GM10847 (cell line): ENCODE data around the gene RABGAP1.

Experiments used
- POLR2A ChIP-seq: IDR thresholded peaks from 2 replicates; pipeline ENCODE4 v1.6.1; 2011; ENCODE audit not compliant: insufficient read length; ENCODE audit errors: extremely low read depth

RABGAP1 gene

GRCh38 chr9:123049589-123050222, 108.9 kb downstream of the RABGAP1 start:
- no peak for TF ChIP-seq POLR2A

- TF ChIP-seq POLR2A, result no peak
Measured at GRCh38 chr9:123053046-123053445, 112.2 kb downstream of the RABGAP1 start.

- no peak for TF ChIP-seq POLR2A
Measured at GRCh38 chr9:123053711-123054110, 112.9 kb downstream of the RABGAP1 start.

DNA sequence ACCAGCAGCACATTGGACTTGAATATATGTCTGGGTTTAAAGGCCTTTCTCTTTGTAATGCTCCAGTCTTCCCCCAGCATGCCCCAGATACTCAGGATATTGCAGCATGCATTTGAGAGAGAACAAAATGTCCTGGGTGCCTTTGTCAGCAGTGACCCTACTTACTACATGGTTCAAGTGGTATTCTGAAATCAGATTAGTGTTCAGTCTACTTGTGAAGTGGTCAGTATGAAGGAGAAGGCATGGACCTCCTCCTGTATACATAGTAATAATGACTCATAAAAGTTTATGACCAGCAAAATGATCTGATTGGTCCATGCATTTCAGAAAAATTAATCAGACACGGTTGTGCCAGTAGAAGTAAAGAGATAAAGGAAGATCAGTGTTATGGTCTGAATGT, 118.0 kb downstream of the RABGAP1 start:
- TF ChIP-seq POLR2A, result no peak

- no peak for TF ChIP-seq POLR2A
Measured at GRCh38 chr9:123059472-123060220, 118.8 kb downstream of the RABGAP1 start.

GRCh38 chr9:123061216-123061615, 120.4 kb downstream of the RABGAP1 start:
- no peak for TF ChIP-seq POLR2A

DNA sequence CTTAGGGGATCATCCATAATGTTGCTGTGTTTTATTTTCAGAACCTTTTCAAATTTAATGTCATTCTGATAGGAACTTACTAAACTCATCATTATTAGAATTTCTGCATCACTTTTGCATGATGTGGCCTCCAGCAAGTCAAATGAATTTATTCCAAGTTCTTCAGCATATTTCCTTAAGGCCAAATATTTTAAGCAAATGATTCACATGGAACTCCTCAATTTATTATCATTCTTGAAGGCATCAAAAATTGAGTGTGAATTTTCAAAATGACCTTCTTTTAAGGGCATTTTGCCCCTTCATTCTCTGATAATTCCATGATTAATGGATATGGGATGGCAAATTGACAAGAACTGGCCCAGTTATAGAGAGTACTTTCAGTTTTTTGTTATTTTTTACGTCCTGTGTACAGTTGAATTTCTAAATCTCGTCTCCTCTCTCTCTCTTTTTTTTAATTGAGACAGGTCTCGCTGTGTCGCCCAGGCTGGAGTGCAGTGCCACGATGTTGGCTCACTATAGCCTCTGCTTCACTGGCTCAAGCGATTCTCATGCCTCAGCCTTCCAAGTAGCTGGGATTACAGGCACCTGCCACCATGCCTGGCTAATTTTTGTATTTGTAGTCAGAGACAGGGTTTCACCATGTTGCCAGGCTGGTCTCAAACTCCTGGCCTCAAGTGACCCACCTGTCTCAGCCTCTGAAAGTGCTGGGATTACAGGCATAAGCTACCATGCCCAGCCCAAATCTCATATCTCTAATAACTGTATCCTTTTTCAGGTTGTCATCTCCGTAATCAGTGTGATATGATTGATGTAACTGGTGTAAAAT, 121.7 kb downstream of the RABGAP1 start:
- TF ChIP-seq POLR2A, result no peak

DNA sequence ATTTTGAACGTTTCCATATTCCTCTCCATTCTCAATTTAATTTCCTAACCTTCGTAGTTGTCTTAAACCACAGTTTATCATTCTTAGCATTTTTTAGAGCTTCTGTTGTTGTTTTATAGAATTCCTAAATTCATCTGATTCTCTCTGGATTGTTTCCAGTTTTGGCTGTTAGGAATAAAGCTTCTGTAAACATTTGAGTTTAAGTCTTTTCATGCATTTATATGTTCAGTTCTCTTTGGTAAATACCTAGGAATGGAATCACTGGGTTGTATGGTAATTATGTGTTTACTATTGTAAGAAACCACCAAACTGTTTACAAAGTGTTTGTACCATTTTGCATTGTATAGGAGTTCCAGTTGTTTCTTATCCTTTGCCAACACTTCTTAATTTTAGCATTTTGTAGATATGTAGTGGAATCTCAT, 122.4 kb downstream of the RABGAP1 start:
- TF ChIP-seq POLR2A, result no peak

DNA sequence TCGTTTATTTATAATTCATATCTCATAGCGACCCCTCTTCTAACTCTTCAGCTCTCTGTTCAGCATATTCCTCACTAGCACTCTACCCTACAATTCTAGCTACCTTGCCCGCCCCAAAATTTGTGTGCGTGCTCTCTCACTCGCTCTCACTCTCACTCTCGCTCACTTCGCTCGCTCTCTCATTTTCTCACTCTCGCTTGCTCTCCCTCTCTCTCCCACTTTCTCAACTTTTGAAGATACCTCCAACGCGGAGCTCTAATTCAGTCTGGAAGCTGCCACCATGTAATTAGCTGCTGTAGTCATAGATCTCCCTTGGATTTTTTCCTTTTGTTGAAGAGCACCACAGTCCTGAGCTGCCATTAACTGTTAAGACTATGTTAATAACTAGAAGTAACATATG, 123.1 kb downstream of the RABGAP1 start:
- no peak for TF ChIP-seq POLR2A

DNA sequence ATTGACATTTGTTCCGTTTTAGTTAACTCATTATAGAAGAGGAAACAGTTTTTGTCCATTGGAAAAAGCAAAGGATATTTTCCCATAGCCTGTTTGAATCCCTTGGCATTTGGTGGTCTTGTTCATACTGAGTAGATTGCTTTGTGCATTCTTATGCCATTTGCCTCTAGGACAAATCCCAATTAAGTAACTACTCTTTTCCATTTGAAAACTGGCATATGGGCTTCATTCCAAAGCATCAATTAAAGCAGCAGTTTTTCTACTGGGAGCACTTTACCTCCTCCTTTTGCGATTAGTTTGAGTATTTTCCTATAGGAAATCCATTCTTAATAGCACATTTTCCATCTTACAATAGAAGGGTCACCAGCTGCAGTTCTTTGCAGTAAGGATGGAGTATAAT, 123.9 kb downstream of the RABGAP1 start:
- TF ChIP-seq POLR2A, result no peak

DNA sequence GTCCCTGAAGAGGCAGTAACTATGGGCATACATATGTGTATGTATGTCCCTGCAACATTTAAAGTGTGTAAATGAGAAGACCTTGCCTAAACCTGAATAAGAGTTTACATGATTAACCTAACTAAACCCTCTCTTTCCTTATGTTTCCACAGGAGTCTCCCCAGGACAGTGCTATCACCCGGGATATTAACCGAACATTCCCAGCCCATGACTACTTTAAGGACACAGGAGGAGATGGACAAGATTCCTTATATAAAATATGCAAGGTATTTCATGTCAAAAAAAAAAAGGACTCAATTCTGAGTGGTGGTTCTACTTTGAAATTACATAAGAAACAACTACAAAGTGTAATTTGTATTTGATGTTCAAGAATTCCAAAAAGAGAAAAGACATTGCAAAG, 124.4 kb downstream of the RABGAP1 start:
- TF ChIP-seq POLR2A, result no peak

DNA sequence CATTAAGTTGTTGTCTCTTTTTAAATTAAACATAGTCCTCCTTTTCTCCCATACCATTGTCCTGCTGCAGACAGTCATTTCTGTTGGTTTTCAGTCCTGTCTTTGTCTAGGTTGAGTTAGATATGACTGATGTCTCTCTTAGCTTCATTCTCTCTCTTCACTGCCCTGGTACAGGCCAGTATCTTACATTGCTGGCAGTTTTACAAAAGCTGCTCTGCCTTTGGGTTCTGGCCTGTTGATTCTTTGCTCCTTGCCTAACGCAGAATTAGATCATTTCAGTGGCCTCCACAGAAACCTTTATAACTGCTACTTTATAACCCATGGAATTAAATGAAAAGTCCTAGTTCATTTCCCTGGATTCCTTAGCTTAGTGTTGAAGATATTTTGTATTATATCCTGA, 126.3 kb downstream of the RABGAP1 start:
- no peak for TF ChIP-seq POLR2A

DNA sequence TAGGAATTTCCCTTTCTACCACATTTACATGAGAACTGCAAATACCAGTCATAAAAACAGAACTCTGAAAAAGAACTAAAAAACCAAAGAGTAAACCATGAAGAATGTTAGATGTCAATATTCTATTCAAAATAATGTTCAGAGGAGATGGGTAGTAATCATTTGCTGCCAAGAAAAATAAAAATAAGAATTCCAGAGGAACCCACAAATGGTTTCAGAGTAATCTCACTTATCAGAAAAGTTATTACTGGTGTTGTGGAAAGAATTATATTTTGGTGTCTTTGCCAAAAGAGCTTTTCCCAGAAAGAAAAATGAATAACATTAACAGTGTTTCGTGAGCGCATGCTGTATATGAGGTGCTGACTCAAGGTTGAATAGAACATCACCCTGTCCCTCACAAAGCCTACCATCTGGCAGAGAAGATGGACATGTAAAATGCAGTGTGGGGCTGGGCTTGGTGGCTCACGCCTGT, 128.2 kb downstream of the RABGAP1 start:
- no peak for TF ChIP-seq POLR2A

DNA sequence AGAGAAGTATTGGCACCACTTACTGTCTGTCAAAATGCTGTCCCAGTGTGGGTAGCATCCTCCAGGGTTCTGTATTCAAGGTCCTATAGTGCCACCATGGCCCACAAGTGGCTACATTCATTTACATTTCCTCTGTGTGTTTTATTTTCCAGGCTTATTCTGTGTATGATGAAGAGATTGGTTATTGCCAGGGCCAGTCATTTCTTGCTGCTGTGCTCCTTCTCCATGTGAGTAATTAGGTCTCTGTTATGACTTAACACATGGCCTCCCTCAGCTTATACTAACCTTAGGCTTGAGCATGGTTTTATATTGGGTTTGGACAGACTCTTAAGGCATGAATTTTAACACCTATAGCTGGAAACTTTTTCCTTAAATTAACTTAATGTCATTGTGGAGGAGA, 129.4 kb downstream of the RABGAP1 start:
- TF ChIP-seq POLR2A, result no peak

- no peak for TF ChIP-seq POLR2A
Measured at GRCh38 chr9:123072407-123072995, 131.7 kb downstream of the RABGAP1 start.
